Activated T-cell treated with anti-CD3 and anti-CD28 coated beads, Interleukin-2, amount 50 U/mL, for 24 hours (primary cell): ENCODE measurements around the gene SLC38A1.
"Not testable (repeated sequence)": the region's sequence is repeated elsewhere in the genome, so short reads cannot be mapped to it uniquely, and the experiment has no call there.

ENCODE experiments used
- DNase-seq: peaks from one replicate; pipeline ENCODE4 v3.0.0-alpha.2; 2020
- H3K27ac Mint-ChIP-seq: 2 replicates; pipeline ENCODE4 v1.8.0; 2020; ENCODE audit warnings: mild to moderate bottlenecking, mixed read lengths
- H3K27me3 Mint-ChIP-seq: 2 replicates; pipeline ENCODE4 v1.8.0; 2020; ENCODE audit warnings: mixed read lengths
- H3K36me3 Mint-ChIP-seq: 2 replicates; pipeline ENCODE4 v1.8.0; 2020; ENCODE audit warnings: low read depth, mixed read lengths
- H3K4me1 Mint-ChIP-seq: 2 replicates; pipeline ENCODE4 v1.8.0; 2020; ENCODE audit warnings: low read depth, mixed read lengths
- H3K4me3 Mint-ChIP-seq: 2 replicates; pipeline ENCODE4 v1.8.0; 2020; ENCODE audit warnings: mild to moderate bottlenecking, moderate library complexity, mixed read lengths
- H3K9me3 Mint-ChIP-seq: 2 replicates; pipeline ENCODE4 v1.8.0; 2020; ENCODE audit warnings: mixed read lengths

The SLC38A1 gene

GRCh38 chr12:46268583-46269428 is at the start of gene SLC38A1:
Gene SLC38A1 (minus strand): TSS chr12:46269043. CDS start chr12:46239800, 29,243 bp downstream.
- Mint-ChIP-seq H3K9me3 (no peaks in the 10 kb centered on the region), H3K4me3 (no peak within 1 kb of the TSS), H3K36me3 (peaks cover 16% of the 10 kb centered on the region), H3K4me1 (peaks cover 39% of the 10 kb centered on the region), H3K27me3 (no peaks in the 10 kb centered on the region), H3K27ac (no peak within 1 kb of the TSS)
- DNase-seq = peak; percentile 88

GRCh38 chr12:46318037-46318436 is 49.2 kb upstream of the SLC38A1 start:
- Mint-ChIP-seq H3K36me3 (no peaks in the 10 kb centered on the region), H3K27me3 (peaks cover 8% of the 10 kb centered on the region), H3K27ac (no peak overlapping the region), H3K9me3 (peaks cover 6% of the 10 kb centered on the region), H3K4me1 (no peaks in the 10 kb centered on the region), H3K4me3 (no peak overlapping the region)
- DNase-seq = no peak

GRCh38 chr12:46304070-46304469 is 35.2 kb upstream of the SLC38A1 start:
- Mint-ChIP-seq H3K4me3 (no peak overlapping the region), H3K27me3 (no peaks in the 10 kb centered on the region), H3K4me1 (peaks cover 10% of the 10 kb centered on the region), H3K27ac (no peak overlapping the region), H3K36me3 (no peaks in the 10 kb centered on the region), H3K9me3 (peaks cover 11% of the 10 kb centered on the region)
- DNase-seq = no peak

- Mint-ChIP-seq H3K4me1 (peaks cover 10% of the 10 kb centered on the region), H3K4me3 (no peak overlapping the region), H3K9me3 (peaks cover 9% of the 10 kb centered on the region), H3K27me3 (no peaks in the 10 kb centered on the region), H3K36me3 (no peaks in the 10 kb centered on the region), H3K27ac (no peak overlapping the region)
- no peak for DNase-seq
Measured at GRCh38 chr12:46303039-46303666, 34.3 kb upstream of the SLC38A1 start.

- H3K4me1 Mint-ChIP-seq = peaks cover 10% of the 10 kb centered on the region
- DNase-seq = no peak
- no peak overlapping the region for H3K4me3 Mint-ChIP-seq
- no peaks in the 10 kb centered on the region for H3K9me3 Mint-ChIP-seq
- no peaks in the 10 kb centered on the region for H3K36me3 Mint-ChIP-seq
- H3K27me3 Mint-ChIP-seq = no peaks in the 10 kb centered on the region
- no peak overlapping the region for H3K27ac Mint-ChIP-seq
Measured at GRCh38 chr12:46300910-46301309, 32.1 kb upstream of the SLC38A1 start.

- no peak overlapping the region for H3K27ac Mint-ChIP-seq
- peaks cover 10% of the 10 kb centered on the region for H3K4me1 Mint-ChIP-seq
- no peaks in the 10 kb centered on the region for H3K36me3 Mint-ChIP-seq
- no peak overlapping the region for H3K4me3 Mint-ChIP-seq
- no peaks in the 10 kb centered on the region for H3K9me3 Mint-ChIP-seq
- DNase-seq = no peak
- no peaks in the 10 kb centered on the region for H3K27me3 Mint-ChIP-seq
Measured at GRCh38 chr12:46299851-46300250, 31.0 kb upstream of the SLC38A1 start.

- Mint-ChIP-seq H3K4me1 (peaks cover 10% of the 10 kb centered on the region), H3K9me3 (no peaks in the 10 kb centered on the region), H3K36me3 (no peaks in the 10 kb centered on the region), H3K4me3 (no peak overlapping the region), H3K27ac (no peak overlapping the region), H3K27me3 (no peaks in the 10 kb centered on the region)
- DNase-seq = no peak
Measured at GRCh38 chr12:46298261-46298660, 29.4 kb upstream of the SLC38A1 start.

- Mint-ChIP-seq H3K27me3 (no peaks in the 10 kb centered on the region), H3K4me3 (no peak overlapping the region), H3K36me3 (no peaks in the 10 kb centered on the region), H3K4me1 (peaks cover 8% of the 10 kb centered on the region), H3K9me3 (peaks cover 6% of the 10 kb centered on the region), H3K27ac (no peak overlapping the region)
- DNase-seq = no peak
Measured at GRCh38 chr12:46296822-46297221, 28.0 kb upstream of the SLC38A1 start.

- Mint-ChIP-seq H3K4me3 (no peak overlapping the region), H3K36me3 (no peaks in the 10 kb centered on the region), H3K9me3 (peaks cover 23% of the 10 kb centered on the region), H3K4me1 (no peaks in the 10 kb centered on the region), H3K27me3 (no peaks in the 10 kb centered on the region), H3K27ac (no peak overlapping the region)
- DNase-seq = no peak
Measured at GRCh38 chr12:46292754-46293402, 24.0 kb upstream of the SLC38A1 start.

GRCh38 chr12:46291953-46292352 is 23.1 kb upstream of the SLC38A1 start:
- H3K36me3 Mint-ChIP-seq, H3K27ac Mint-ChIP-seq, DNase-seq, H3K27me3 Mint-ChIP-seq, H3K4me1 Mint-ChIP-seq, H3K4me3 Mint-ChIP-seq: not testable (repeated sequence)
- H3K9me3 Mint-ChIP-seq = peaks cover 29% of the 10 kb centered on the region

- Mint-ChIP-seq H3K36me3 (peaks cover 21% of the 10 kb centered on the region), H3K9me3 (peaks cover 47% of the 10 kb centered on the region)
- H3K4me3 Mint-ChIP-seq, H3K4me1 Mint-ChIP-seq, H3K27me3 Mint-ChIP-seq, H3K27ac Mint-ChIP-seq, DNase-seq: not testable (repeated sequence)
Measured at GRCh38 chr12:46285177-46285576, 16.3 kb upstream of the SLC38A1 start.

GRCh38 chr12:46282829-46283228 is 14.0 kb upstream of the SLC38A1 start:
- H3K27ac Mint-ChIP-seq = no peak overlapping the region

GRCh38 chr12:46276756-46277155 is 7.9 kb upstream of the SLC38A1 start:
- H3K4me1 Mint-ChIP-seq = peaks cover 15% of the 10 kb centered on the region
- H3K36me3 Mint-ChIP-seq = peaks cover 25% of the 10 kb centered on the region
- H3K9me3 Mint-ChIP-seq = no peaks in the 10 kb centered on the region
- no peak overlapping the region for H3K4me3 Mint-ChIP-seq
- no peak for DNase-seq
- H3K27me3 Mint-ChIP-seq = no peaks in the 10 kb centered on the region
- H3K27ac Mint-ChIP-seq = no peak overlapping the region

More at GRCh38 chr12:46282829-46283228, 14.0 kb upstream of the SLC38A1 start:
- no peak for DNase-seq
- no peak overlapping the region for H3K4me3 Mint-ChIP-seq
- H3K36me3 Mint-ChIP-seq = peaks cover 25% of the 10 kb centered on the region
- H3K4me1 Mint-ChIP-seq = no peaks in the 10 kb centered on the region
- no peaks in the 10 kb centered on the region for H3K27me3 Mint-ChIP-seq
- H3K9me3 Mint-ChIP-seq = peaks cover 38% of the 10 kb centered on the region

- Mint-ChIP-seq H3K36me3 (peaks cover 25% of the 10 kb centered on the region), H3K4me1 (peaks cover 35% of the 10 kb centered on the region), H3K27ac (no peak overlapping the region), H3K4me3 (no peak overlapping the region), H3K9me3 (no peaks in the 10 kb centered on the region), H3K27me3 (no peaks in the 10 kb centered on the region)
- no peak for DNase-seq
Measured at GRCh38 chr12:46271863-46272262, 3.0 kb upstream of the SLC38A1 start.
